ENCODE results near the gene NTSR2. TPM values are rescaled to one million over a fixed set of nuclear protein-coding genes. Genes with fewer than 3 reads are reported as not detected.

NTSR2 gene
- total RNA-seq, 1 donor from 2014 or later = not detected

GRCh38 chr2:11710632-11711353 lies 40.8 kb upstream of the NTSR2 start:
- Histone ChIP-seq H3K4me3 (no peak overlapping the region), H3K9me3 (replicated peaks) (no peaks in the 10 kb centered on the region), H3K27ac (replicated peaks) (no peak overlapping the region), H3K36me3 (no peaks in the 10 kb centered on the region), H3K4me1 (peaks cover 15% of the 10 kb centered on the region), H3K27me3 (ENCODE audit: low read depth) (no peaks in the 10 kb centered on the region)
- intact Hi-C loops (cut with micrococcal nuclease) = no loop called here
- DNase-seq = no peak
- no peak for TF ChIP-seq CTCF (IDR thresholded peaks at IDR 0.05; ENCODE audit: borderline replicate concordance)

GRCh38 chr2:11710210-11710609 lies 40.2 kb upstream of the NTSR2 start:
- Histone ChIP-seq H3K4me1 (peaks cover 15% of the 10 kb centered on the region), H3K9me3 (replicated peaks) (no peaks in the 10 kb centered on the region), H3K4me3 (no peak overlapping the region), H3K27ac (replicated peaks) (no peak overlapping the region), H3K27me3 (ENCODE audit: low read depth) (no peaks in the 10 kb centered on the region), H3K36me3 (no peaks in the 10 kb centered on the region)
- intact Hi-C loops (cut with micrococcal nuclease) = no loop called here
- TF ChIP-seq CTCF (IDR thresholded peaks at IDR 0.05; ENCODE audit: borderline replicate concordance) = no peak
- no peak for DNase-seq

GRCh38 chr2:11709293-11709692 lies 39.3 kb upstream of the NTSR2 start:
- no peaks in the 10 kb centered on the region for H3K36me3 ChIP-seq
- TF ChIP-seq CTCF (IDR thresholded peaks at IDR 0.05; ENCODE audit: borderline replicate concordance) = no peak
- H3K4me1 ChIP-seq = peaks cover 15% of the 10 kb centered on the region
- no peak overlapping the region for H3K4me3 ChIP-seq
- H3K27me3 ChIP-seq (ENCODE audit: low read depth) = no peaks in the 10 kb centered on the region
- no peaks in the 10 kb centered on the region for H3K9me3 ChIP-seq (replicated peaks)
- DNase-seq = no peak
- no peak overlapping the region for H3K27ac ChIP-seq (replicated peaks)
- intact Hi-C loops (cut with micrococcal nuclease) = no loop called here

DNA sequence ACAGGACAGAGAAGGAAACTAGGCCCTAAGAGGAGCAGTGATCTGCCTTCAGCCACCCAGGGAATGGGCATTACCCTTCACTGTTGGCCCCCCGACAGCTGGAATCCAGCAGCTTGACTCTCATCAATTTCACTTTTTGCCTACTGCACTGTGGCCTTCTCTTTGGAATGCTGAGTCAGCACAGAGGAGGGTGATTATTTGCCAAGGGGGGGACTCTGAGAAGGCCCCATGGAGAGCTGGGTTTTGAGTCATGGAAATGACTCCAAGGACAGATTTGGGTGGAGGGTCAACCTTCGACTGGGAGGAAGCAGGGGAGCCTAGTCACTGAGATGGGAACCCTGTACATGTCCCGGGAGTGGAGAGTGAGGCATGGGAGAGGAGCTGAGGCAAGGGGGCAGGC lies 38.1 kb upstream of the NTSR2 start:
- TF ChIP-seq CTCF (IDR thresholded peaks at IDR 0.05; ENCODE audit: borderline replicate concordance) = no peak
- H3K4me3 ChIP-seq = no peak overlapping the region
- intact Hi-C loops (cut with micrococcal nuclease) = no loop called here
- H3K27ac ChIP-seq (replicated peaks) = no peak overlapping the region
- no peak for DNase-seq
- no peaks in the 10 kb centered on the region for H3K27me3 ChIP-seq (ENCODE audit: low read depth)
- H3K9me3 ChIP-seq (replicated peaks) = no peaks in the 10 kb centered on the region
- H3K36me3 ChIP-seq = no peaks in the 10 kb centered on the region
- peaks cover 15% of the 10 kb centered on the region for H3K4me1 ChIP-seq

GRCh38 chr2:11705711-11706110 lies 35.7 kb upstream of the NTSR2 start:
- TF ChIP-seq CTCF (IDR thresholded peaks at IDR 0.05; ENCODE audit: borderline replicate concordance) = no peak
- DNase-seq = no peak
- intact Hi-C loops (cut with micrococcal nuclease) = no loop called here
- Histone ChIP-seq H3K36me3 (no peaks in the 10 kb centered on the region), H3K9me3 (replicated peaks) (no peaks in the 10 kb centered on the region), H3K27ac (replicated peaks) (no peak overlapping the region), H3K27me3 (ENCODE audit: low read depth) (no peaks in the 10 kb centered on the region), H3K4me3 (no peak overlapping the region), H3K4me1 (peaks cover 8% of the 10 kb centered on the region)
